HG03378 (cell line): ENCODE results near the gene INPP4A.
A peak's percentile ranks its signal among the peaks of the same experiment; 100 is the strongest.

ENCODE experiments used
- ATAC-seq: cut with Tn5 transposase; IDR thresholded peaks from one replicate; pipeline ENCODE4 v1.9.1; 2021; ENCODE audit warnings: mild to moderate bottlenecking, moderate library complexity; ENCODE audit not compliant: unreplicated experiment

The INPP4A gene

DNA sequence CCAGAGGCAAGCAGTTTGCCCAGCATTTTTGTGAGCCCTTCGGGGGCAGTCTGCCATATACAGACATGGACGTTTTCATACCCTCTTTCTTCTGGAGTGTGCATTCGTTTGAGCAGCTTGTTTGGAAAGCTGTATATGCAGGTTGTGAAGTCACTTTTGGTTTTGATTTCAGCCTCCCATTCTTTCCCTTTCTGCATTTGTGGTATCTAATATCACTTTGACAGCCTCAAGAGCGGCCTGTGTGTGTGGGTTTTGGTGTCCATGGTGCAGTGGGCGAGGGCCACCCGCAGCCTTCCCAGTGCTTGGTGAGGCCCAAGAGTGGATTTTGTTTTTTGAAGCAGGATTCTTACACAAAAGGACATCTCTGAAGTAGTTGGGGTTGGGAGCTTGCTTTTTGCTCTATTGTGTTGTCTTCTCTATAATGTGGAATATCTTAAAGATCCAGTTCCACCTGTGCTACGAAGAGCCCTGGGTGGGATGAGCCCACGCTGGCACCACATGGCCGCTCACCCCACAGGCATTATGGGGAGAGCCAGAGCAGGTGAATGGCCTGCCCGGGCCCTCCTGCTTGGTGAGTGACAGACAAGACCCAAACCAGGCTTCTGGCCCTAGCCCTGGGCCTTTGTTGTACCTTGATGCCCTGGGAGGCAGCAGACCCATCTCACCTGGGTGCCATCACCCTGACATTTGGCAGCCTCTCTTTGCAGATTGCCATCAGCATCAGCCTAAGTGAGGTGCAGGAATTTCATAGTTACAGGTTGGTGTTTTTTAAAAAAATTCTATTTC lies 29.5 kb downstream of the INPP4A start:
- no peak for ATAC-seq

GRCh38 chr2:98474979-98475632 lies 30.4 kb downstream of the INPP4A start:
- ATAC-seq: no peak

DNA sequence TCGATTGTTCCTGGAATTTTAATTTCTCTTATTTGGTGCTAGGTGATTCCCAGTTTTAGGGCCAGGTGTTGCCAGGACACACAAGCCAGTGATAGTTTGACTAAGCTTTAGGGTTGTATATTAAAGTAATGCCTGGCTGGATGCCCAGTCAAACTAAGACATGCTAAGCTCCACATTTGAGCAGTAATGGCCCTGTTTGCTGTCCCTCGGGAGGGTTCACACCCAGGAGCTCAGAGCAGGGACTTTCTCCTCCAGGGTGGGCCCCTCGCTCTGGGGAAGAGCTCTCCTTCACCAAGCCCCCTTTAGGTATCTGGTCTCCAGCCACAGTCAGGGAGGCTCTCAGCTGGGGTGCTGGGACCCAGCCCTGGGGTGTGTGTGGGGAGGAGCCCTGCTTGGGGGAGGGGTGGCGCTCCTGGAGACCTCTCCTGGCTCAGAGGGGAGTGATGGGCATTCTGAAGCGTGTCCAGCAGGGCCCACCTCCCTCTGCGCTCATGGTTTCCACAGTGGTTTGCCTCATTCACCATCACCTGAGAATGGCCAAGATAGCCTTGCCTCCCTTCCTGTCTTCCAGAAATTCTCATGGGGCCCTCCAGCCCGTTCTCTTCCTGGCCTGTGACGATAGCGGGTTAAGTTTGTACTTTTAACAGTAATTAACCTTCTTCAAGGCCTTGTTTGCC lies 31.7 kb downstream of the INPP4A start:
- ATAC-seq: peak; percentile 32

DNA sequence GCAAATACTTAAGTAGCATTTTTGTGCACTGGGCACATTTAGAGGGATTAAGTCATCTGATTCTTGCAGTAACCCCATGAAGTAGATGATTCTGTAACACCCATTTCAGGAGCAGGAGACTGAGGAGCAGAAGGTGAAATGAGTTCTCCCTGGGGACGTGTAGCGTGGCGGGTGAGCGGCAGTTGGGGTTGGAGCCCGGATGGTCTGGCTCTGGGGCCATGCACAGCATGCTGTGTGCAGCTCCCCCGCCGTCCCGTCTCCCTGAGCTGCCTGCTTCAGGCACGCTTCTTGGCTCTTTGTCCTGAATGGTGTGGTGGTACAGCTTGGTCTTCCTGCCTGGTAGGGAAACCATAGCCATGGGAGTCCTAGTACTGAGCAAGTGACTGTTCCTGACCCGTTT lies 32.4 kb downstream of the INPP4A start:
- ATAC-seq: no peak

- no peak for ATAC-seq
Observed at GRCh38 chr2:98477506-98477905, 32.8 kb downstream of the INPP4A start.

DNA sequence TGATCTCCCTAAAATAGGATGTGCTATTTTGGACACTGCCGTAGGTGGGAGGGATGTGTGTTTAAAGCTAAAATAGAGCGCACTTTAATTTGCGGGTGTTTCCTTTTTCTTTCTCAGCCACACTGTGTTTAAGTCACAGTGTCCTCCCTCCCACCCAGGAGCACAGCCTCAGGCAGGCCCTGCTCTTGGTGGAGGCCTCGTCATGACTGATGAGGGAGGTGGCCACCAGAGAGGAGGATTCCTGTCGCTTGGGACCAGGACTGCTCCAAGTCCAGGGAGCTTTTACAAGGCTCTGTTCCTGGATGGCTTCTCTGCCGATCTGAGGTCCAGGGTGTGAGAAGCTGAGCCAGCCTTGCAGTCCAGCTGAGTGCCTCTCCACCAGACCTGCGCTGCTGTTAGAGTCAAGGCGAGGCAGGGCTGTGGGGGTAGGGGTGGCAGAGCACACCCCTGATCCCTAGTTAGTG lies 33.5 kb downstream of the INPP4A start:
- no peak for ATAC-seq

DNA sequence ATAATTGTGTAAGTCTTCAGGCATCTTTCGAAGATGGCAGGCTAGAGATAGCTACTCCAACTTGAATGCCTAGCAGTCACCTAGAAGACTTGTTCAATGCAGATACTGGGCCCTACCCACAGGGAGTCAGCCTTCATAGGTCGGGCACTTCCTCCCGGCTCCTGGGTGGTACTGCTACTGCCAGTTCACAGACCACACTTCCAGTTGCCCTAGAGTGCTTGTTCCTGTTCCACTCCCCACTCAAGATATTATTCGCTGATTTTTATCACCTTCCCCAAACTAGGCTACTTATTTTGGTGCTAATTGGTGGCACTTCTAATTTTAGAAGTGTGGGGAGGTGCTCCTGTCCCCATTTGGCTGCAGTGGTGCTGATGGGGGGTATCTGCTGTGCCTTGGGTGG lies 34.2 kb downstream of the INPP4A start:
- ATAC-seq: no peak

DNA sequence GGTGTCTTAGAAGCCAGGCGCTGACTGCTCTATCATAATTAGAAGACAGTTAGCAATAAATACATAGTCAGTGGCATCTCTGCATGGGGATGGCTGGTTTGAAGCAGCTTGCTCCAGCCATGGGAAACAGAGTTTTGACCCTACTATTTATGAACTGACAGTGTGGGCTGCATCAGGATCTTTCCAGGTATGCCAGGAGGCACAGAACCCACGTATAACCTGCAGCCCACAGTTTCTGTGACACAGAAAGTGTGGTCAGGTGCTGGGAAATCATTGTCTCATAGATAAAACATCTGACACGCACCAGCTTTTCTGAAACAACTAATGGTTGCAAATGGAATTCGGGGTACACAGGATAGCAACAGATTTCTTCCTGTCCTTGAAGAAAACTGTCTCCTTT lies 34.7 kb downstream of the INPP4A start:
- ATAC-seq: no peak

DNA sequence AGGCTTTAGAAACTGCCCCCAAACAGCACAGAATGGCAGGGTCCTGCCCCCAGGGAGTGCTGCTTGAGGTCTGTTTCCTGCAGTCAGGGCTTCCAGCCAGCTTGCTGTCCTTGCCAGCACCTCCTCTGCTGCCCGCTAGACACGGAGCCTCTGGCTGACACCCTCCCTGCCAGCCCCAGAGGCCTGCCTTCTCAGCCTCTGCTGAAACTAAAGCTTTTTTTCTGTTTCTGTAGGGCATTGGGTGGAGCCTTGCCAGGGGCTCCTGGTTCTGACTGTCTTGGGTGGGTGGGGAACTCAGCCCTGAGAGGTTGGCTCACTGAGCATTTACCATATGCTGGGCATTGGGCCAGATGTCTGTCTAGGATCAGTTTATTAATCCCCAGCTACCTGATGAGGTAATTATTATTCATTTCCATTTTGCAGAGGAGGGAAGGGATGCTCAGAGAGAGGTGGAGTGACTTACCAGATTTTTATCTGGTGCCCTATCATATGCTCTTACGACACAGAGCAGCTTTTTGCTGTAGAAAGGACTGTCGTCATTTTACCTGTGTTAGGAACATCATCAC lies 35.4 kb downstream of the INPP4A start:
- no peak for ATAC-seq

DNA sequence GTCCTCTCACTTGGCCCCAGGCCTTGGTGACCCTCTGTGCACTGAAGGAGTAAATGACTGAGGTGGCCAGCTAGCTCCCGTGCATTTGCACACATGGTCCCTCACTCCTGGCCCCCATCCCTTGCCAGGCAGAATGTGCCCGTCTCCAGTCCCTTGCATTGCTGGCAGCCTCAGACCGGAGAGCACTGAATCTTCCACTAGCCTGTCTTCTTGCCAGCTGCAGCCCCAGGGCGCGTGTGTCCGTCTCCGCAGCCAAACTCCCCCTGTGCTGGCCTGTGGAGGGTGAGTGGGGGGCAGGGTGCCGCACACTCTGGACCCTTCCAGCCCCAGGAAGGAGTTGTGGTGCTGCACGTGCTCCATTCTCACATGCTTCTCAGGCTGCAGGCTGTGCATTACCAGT lies 35.9 kb downstream of the INPP4A start:
- no peak for ATAC-seq

GRCh38 chr2:98482362-98482761 lies 37.7 kb downstream of the INPP4A start:
- no peak for ATAC-seq

GRCh38 chr2:98483257-98483861 lies 38.7 kb downstream of the INPP4A start:
- peak; percentile 72 for ATAC-seq

- ATAC-seq: no peak
Observed at GRCh38 chr2:98484121-98484557, 39.5 kb downstream of the INPP4A start.

- no peak for ATAC-seq
Observed at GRCh38 chr2:98484652-98485452, 40.2 kb downstream of the INPP4A start.

GRCh38 chr2:98485453-98485755 lies 40.7 kb downstream of the INPP4A start:
- ATAC-seq: no peak

GRCh38 chr2:98486374-98486981 lies 41.8 kb downstream of the INPP4A start:
- ATAC-seq: no peak

- ATAC-seq: no peak
Observed at GRCh38 chr2:98487101-98487805, 42.6 kb downstream of the INPP4A start.

DNA sequence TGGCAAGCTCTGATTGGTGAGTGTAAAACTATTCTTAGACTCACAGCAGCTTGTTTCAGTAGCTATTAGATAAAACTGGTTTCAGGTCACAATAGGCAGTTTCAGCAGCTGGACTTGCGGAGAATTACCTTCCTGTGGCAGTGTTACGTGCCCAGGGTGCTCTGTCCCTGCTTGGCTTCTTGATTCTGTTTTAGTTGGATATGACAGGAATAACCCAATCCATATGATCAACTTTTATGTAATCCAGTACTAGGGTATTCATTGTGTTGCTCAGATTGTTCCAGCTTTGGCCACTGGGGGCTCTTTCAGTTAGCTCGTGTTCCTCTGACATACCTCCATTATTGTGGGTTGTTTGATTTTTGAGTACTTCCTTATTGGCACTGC lies 43.1 kb downstream of the INPP4A start:
- peak; percentile 60 for ATAC-seq

GRCh38 chr2:98488252-98488651 lies 43.6 kb downstream of the INPP4A start:
- no peak for ATAC-seq
